ENCODE measurements around the gene FHL2. TPM values are rescaled to one million over a fixed set of nuclear protein-coding genes. Genes with fewer than 3 reads are reported as not detected.

FHL2 gene
- total RNA-seq, 1 experiment from 2014 or later, result 195 TPM

DNA sequence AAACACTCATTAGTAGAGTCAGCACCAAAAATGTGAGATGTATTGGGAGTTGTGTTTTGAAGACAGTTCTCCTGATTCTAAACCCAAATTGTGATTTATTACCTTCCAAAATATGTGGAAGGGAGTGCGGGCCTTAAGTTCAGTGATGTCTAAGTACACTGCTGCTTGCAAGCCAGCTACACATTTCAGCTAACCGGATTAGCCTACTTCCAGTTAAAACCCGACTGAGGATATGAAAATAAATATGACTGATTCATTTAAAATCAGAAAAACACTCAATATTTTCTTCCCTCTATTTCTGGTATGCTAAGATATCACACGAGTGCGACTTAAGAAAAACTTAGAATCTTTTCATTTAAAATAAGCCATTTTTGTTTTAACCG is 907 bp downstream of the FHL2 start:
- no peak for DNase-seq (ENCODE audit: low spot score)

- peak; percentile 40 for DNase-seq (ENCODE audit: low spot score)
Observed at GRCh38 chr2:105397025-105397722, 1.7 kb downstream of the FHL2 start.

- peak; percentile 93 for DNase-seq (ENCODE audit: low spot score)
Observed at GRCh38 chr2:105396254-105397024, 2.4 kb downstream of the FHL2 start.

GRCh38 chr2:105395691-105396090 is 3.2 kb downstream of the FHL2 start:
- DNase-seq (ENCODE audit: low spot score), result no peak

DNA sequence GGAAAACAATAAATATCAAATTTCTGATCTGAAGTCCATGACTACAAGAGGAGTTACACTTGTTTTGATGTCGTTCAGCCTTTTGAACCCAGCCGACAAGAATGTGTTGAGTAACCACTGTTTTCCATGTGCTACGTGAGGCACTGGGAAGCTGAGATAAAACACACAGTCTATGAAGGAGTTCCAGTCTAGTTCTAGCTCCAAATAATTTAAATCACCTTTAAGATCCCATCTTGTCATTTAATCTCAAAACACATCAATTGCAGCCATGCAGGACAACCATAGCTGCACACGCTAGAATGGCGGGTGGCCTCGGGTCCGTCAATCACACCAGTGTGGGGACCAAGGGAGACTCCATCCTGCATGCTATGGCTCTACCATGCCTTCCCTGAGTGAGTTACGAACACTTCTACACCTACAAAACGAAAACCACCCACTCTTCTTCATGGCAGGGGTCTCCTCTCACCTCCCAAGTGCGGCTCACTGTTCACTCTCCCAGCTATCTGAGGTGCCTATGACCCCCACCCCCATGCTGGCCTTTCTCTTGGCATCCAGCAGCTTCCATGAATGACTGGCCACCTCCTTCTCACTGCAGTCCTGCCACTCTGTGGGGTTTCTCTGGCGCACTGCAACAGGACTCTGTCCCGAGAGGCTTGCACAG is 3.8 kb downstream of the FHL2 start:
- DNase-seq (ENCODE audit: low spot score), result no peak

GRCh38 chr2:105393373-105394055 is 5.3 kb downstream of the FHL2 start:
- no peak for DNase-seq (ENCODE audit: low spot score)

DNA sequence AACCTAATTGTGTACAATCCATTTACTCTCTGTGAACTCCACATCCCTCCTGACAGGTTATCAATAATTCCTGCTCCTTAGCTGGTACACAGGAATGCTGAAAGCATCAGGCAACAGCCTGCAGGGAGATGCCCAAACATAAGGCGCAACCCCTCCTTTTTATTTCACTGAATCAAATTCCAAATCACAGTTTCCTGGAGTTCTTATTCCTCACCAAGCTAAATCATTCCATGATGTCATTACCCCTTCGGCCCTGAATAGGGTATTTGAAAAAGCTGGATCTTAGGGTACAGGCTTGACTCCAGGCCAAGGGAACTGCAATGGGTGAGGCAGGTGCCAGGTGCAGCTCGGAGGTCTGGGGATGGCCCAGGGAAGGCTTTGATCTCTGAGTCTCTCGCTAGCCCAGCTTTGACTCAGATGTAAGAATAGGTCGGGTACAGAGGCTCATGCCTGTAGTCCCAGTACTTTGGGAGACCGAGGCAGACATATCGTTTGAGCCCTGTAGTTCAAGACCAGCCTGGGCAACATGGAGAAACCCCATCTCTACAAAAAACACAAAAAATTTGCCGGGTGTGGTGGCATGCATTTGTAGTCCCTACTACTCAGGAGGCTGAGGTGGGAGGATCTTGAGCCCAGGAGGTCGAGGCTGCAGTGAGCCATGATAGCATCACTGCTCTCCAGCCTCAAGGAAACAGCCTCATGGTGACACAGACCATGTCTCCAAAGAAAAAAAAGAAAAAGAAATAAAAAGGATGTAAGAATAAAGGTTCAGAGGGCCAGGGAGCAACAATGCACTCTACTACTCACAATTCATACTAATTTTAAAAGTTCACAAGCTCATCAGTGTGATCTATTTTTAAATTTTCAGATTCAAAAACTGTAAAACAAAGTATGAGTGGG is 6.8 kb downstream of the FHL2 start:
- no peak for DNase-seq (ENCODE audit: low spot score)

GRCh38 chr2:105391058-105391627 is 7.7 kb downstream of the FHL2 start:
- DNase-seq (ENCODE audit: low spot score), result no peak

DNA sequence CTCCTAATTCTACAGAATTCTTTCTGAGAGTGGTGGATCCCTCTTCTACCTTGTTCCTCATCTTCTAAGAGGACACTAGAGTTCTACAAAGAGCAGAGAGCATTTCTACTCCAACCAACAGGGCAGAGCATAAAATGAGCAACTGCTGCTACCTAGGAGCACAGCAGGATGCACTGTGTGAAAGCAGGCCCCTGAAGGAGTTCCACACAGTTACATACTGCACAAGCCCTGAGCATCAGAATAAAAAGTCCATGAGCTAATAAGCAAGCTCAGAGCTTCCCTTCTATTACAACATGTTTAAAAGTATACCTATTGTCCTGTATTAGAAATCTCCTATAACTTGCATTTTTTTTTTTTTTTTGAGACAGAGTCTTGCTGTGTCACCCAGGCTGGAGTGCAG is 8.4 kb downstream of the FHL2 start:
- DNase-seq (ENCODE audit: low spot score), result no peak

GRCh38 chr2:105388971-105389381 is 9.9 kb downstream of the FHL2 start:
- DNase-seq (ENCODE audit: low spot score), result peak; percentile 72

DNA sequence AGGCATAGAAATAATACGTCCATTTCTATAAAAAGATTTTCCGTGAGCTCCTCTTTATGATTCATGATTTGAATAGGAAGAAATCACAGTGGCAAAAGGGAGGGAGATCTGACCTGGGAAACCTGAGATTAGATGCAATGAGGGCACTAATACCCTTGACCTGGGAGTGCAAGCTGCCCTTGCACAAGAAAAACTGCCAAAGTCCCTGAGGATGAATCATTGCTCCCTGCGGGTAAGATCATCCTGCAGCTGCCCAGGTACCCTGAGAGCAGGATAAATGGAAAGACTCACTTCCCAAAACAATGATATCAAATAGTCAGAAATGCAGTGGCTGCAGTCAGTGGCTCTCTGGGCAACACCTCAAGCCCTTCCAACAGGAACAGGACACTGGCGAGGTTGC is 11.6 kb downstream of the FHL2 start:
- DNase-seq (ENCODE audit: low spot score), result no peak

GRCh38 chr2:105385731-105386540 is 12.9 kb downstream of the FHL2 start:
- no peak for DNase-seq (ENCODE audit: low spot score)

DNA sequence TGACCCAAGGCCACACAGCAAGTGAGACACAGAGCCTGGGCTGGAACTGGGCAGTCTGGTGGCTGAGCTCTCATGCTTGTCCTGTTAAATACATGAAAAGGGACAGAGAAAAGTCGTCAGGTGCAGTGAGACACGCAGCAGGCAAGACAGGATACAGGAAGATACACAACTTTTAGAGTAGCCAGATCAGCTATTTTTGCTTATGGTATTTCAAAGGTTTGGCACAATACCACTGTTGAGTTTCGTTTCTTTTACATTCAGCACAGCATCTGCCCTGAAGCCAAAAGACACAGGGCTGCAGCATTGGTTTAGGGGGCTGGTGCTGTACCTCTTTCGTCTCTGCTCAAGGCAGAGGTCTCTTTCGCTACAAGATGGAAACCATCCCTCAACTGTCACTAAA is 14.0 kb downstream of the FHL2 start:
- DNase-seq (ENCODE audit: low spot score), result no peak

DNA sequence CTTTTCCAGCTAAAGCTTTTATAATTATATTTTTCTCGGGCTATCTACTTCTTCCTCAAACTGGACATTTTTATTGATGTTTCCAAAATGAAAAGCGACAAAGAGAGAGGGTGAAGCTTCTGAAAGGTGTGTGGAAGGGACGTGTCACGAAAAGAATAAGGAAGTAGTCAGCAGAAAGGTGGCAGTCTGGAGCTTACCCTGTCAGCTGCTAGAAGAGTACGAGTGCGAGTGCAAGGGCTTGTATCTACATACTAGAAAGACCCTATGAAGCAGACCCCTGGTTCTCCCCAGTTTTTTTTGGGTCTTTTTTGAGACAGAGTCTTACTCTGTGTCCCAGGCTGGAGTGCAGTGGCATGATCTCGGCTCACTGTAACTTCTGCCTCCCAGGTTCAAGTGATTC is 14.6 kb downstream of the FHL2 start:
- DNase-seq (ENCODE audit: low spot score), result no peak

GRCh38 chr2:105383432-105384166 is 15.3 kb downstream of the FHL2 start:
- no peak for DNase-seq (ENCODE audit: low spot score)

DNA sequence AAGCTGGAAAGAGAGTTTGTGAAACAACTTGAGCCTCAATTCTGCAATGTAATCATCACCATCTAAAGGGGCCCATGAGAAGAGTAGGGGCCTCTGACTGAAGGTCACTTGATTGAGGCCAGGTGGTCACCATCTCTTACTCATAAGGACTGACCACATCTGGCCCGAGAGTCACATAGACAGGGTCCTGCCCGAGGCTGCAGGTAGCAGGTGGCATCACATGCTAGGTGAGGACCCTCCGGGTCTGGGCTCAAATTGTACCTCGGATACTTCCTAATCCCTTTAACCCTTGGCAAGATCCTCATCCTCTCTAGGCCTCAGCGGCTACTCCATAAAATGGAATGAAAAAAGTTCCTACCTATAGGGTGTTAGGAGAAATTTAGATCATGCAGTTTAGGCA is 16.7 kb downstream of the FHL2 start:
- no peak for DNase-seq (ENCODE audit: low spot score)

DNA sequence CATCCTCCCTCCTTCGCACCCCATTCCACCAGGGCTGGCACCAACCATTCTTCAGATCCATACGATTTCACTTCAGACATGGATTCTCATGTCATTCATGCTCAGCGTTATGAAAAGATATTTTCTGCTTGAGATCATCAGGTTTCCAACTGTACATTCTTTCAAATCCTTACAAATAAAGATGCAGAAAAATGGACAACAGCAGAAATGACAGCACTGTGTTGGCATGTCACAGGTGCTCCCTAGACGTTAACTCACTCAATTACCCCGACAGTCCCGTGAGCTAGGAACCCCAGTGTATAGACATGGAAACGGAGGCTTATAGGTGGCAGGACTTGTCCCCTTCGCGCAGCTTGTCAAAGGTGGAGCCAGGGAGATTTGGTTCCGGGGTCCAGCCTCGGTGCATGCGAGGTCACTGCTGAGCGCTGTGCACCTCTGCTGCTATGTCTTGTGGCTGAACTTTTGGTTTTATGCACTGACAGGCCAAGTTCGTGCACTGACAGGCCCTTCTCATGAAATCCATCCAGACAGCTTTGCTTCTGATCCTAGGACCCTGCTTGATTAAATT is 17.7 kb downstream of the FHL2 start:
- DNase-seq (ENCODE audit: low spot score), result no peak

- no peak for DNase-seq (ENCODE audit: low spot score)
Observed at GRCh38 chr2:105380432-105381100, 18.3 kb downstream of the FHL2 start.

Data from H4 (cell line).